NT2/D1 (cell line): ENCODE measurements around the gene TAF10.

Experiments
- DNase-seq: peaks from one replicate; pipeline ENCODE4 v3.0.0-alpha.2; 2011; ENCODE audit warnings: low read depth, low spot score
- H3K27me3 ChIP-seq: 2 replicates; pipeline ENCODE4 v1.6.0; 2011; ENCODE audit warnings: mild to moderate bottlenecking; ENCODE audit not compliant: insufficient read length, insufficient read depth
- H3K36me3 ChIP-seq: 2 replicates; pipeline ENCODE4 v1.6.1; 2011; ENCODE audit warnings: mild to moderate bottlenecking, low read length, mixed read lengths; ENCODE audit not compliant: insufficient read depth, insufficient read length
- H3K4me1 ChIP-seq: 2 replicates; pipeline ENCODE4 v1.5.1; 2011; ENCODE audit not compliant: insufficient read depth, insufficient read length
- H3K4me3 ChIP-seq: 2 replicates; pipeline ENCODE4 v1.5.1; 2011; ENCODE audit warnings: low read depth; ENCODE audit not compliant: insufficient read length
- H3K9ac ChIP-seq: 2 replicates; pipeline ENCODE4 v1.6.0; 2011; ENCODE audit warnings: low read depth; ENCODE audit not compliant: insufficient read length
- H3K9me3 ChIP-seq: 2 replicates; pipeline ENCODE4 v1.5.1; 2011; ENCODE audit warnings: mild to moderate bottlenecking, low read length; ENCODE audit not compliant: insufficient read depth
- SUZ12 ChIP-seq: IDR thresholded peaks from 2 replicates; pipeline ENCODE4 v1.6.1; 2011; ENCODE audit not compliant: insufficient read length, insufficient read depth; ENCODE audit errors: extremely low read depth
- YY1 ChIP-seq: IDR thresholded peaks from 2 replicates; pipeline ENCODE4 v1.6.1; 2011; ENCODE audit not compliant: insufficient read length, insufficient read depth
- ZNF274 ChIP-seq: IDR thresholded peaks from 2 replicates; pipeline ENCODE4 v1.6.1; 2011; ENCODE audit warnings: mild to moderate bottlenecking, low read depth, low read length

The TAF10 gene

GRCh38 chr11:6610591-6610990 lies 1.4 kb downstream of the TAF10 start:
- peaks cover 75% of the 10 kb centered on the region for H3K36me3 ChIP-seq
- peak overlapping the region; percentile 90 for H3K9ac ChIP-seq
- H3K4me1 ChIP-seq = peaks cover 15% of the 10 kb centered on the region

GRCh38 chr11:6609502-6610015 lies 2.5 kb downstream of the TAF10 start:
- Histone ChIP-seq H3K9ac (no peak overlapping the region), H3K4me3 (no peak overlapping the region), H3K27me3 (no peaks in the 10 kb centered on the region), H3K36me3 (peaks cover 72% of the 10 kb centered on the region), H3K4me1 (peaks cover 15% of the 10 kb centered on the region), H3K9me3 (no peaks in the 10 kb centered on the region)
- TF ChIP-seq YY1 (no peak), SUZ12 (no peak), ZNF274 (no peak)
- no peak for DNase-seq

More at GRCh38 chr11:6610591-6610990, 1.4 kb downstream of the TAF10 start:
- DNase-seq = no peak
- TF ChIP-seq SUZ12 (no peak), ZNF274 (no peak)
- H3K27me3 ChIP-seq = no peaks in the 10 kb centered on the region
- no peaks in the 10 kb centered on the region for H3K9me3 ChIP-seq
- no peak overlapping the region for H3K4me3 ChIP-seq

DNA sequence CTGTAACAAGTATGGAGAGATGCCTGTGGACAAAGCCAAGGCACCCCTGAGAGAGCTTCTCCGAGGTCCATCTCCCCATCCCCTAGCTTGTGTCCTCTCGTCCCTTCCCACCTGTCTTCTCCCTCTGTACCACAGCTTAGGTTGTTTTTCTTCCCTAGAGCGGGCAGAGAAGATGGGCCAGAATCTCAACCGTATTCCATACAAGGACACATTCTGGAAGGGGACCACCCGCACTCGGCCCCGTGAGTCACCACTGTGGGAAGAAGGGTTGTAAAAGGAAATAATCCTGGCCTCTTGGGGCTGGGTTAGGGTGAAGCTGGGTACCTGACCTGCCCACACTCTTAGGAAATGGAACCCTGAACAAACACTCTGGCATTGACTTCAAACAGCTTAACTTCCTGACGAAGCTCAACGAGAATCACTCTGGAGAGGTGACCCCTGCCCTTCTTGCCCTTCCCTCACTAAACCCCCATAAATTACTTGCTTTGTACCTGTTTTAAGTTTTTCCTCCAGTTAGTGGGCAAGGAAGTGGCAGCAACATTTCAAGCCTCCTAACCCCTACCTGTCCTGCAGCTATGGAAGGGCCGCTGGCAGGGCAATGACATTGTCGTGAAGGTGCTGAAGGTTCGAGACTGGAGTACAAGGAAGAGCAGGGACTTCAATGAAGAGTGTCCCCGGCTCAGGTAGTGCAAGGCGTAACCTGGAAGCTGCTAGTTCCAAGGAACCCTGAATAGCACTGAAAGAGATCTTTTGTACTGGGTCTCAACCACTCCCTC lies 3.1 kb downstream of the TAF10 start:
- Histone ChIP-seq H3K27me3 (no peaks in the 10 kb centered on the region), H3K9ac (no peak overlapping the region), H3K4me1 (peaks cover 15% of the 10 kb centered on the region), H3K9me3 (no peaks in the 10 kb centered on the region), H3K36me3 (peaks cover 65% of the 10 kb centered on the region), H3K4me3 (no peak overlapping the region)
- TF ChIP-seq ZNF274 (no peak), SUZ12 (no peak), YY1 (no peak)
- no peak for DNase-seq

DNA sequence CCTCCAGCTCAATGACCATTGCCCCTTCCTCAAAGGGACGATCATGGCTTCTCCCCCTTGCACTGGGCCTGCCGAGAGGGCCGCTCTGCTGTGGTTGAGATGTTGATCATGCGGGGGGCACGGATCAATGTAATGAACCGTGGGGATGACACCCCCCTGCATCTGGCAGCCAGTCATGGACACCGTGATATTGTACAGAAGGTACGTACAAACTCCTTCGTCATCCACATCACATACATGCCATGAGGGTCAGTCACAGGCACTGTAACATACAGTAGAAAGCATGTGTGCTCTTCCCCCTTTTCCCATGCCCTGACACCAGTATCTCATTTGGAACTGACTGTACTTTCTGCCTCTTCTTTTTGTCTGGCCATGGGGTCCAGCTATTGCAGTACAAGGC lies 4.0 kb downstream of the TAF10 start:
- no peak for DNase-seq
- Histone ChIP-seq H3K4me1 (peaks cover 15% of the 10 kb centered on the region), H3K9me3 (no peaks in the 10 kb centered on the region), H3K9ac (no peak overlapping the region), H3K27me3 (no peaks in the 10 kb centered on the region), H3K36me3 (peaks cover 60% of the 10 kb centered on the region), H3K4me3 (no peak overlapping the region)
- no peak for TF ChIP-seq SUZ12
- no peak for TF ChIP-seq YY1
- TF ChIP-seq ZNF274 = no peak

GRCh38 chr11:6607190-6607795 lies 4.7 kb downstream of the TAF10 start:
- no peak overlapping the region for H3K9ac ChIP-seq
- no peak overlapping the region for H3K4me3 ChIP-seq
- H3K27me3 ChIP-seq = no peaks in the 10 kb centered on the region
- H3K9me3 ChIP-seq = no peaks in the 10 kb centered on the region
- peaks cover 63% of the 10 kb centered on the region for H3K36me3 ChIP-seq
- peaks cover 15% of the 10 kb centered on the region for H3K4me1 ChIP-seq
- DNase-seq = no peak
- no peak for TF ChIP-seq ZNF274

GRCh38 chr11:6606471-6607189 lies 5.4 kb downstream of the TAF10 start:
- peak; percentile 93 for DNase-seq
- Histone ChIP-seq H3K27me3 (no peaks in the 10 kb centered on the region), H3K4me3 (no peak overlapping the region), H3K9ac (peak overlapping the region; percentile 66), H3K36me3 (peaks cover 69% of the 10 kb centered on the region), H3K9me3 (no peaks in the 10 kb centered on the region), H3K4me1 (peaks cover 15% of the 10 kb centered on the region)
- TF ChIP-seq YY1 = no peak
- no peak for TF ChIP-seq SUZ12
- no peak for TF ChIP-seq ZNF274

GRCh38 chr11:6604790-6605189 lies 7.2 kb downstream of the TAF10 start:
- no peak for DNase-seq
- Histone ChIP-seq H3K9ac (peak overlapping the region; percentile 91), H3K9me3 (no peaks in the 10 kb centered on the region), H3K4me1 (peaks cover 4% of the 10 kb centered on the region), H3K36me3 (peaks cover 69% of the 10 kb centered on the region), H3K4me3 (peak overlapping the region; percentile 84), H3K27me3 (no peaks in the 10 kb centered on the region)
- TF ChIP-seq YY1 (no peak), ZNF274 (no peak), SUZ12 (no peak)
